Esophagus squamous epithelium (tissue), 4 donors: ENCODE data around the gene PCSK5.

Experiments used
- POLR2A ChIP-seq, 4 donors: fragments of 450-650 bp; IDR thresholded peaks; one replicate each; pipeline ENCODE4 v1.6.1; 2017; ENCODE audit warnings: antibody characterized with exemption in 4 of 4, mild to moderate bottlenecking in 4 of 4, moderate library complexity in 3 of 4
- TF ChIP-seq, protein P1 (sequence below), 6 experiments: fragments of 450-650 bp in 4 of 6; fragments of 200-600 bp in 2 of 6; sonication (generic) in 2 of 6; IDR thresholded peaks; one replicate each; pipeline ENCODE4 v1.5.1; 2016 to 2019; ENCODE audit warnings: antibody characterized with exemption in 6 of 6, mild to moderate bottlenecking in 4 of 6, moderate library complexity in 4 of 6

DNA sequence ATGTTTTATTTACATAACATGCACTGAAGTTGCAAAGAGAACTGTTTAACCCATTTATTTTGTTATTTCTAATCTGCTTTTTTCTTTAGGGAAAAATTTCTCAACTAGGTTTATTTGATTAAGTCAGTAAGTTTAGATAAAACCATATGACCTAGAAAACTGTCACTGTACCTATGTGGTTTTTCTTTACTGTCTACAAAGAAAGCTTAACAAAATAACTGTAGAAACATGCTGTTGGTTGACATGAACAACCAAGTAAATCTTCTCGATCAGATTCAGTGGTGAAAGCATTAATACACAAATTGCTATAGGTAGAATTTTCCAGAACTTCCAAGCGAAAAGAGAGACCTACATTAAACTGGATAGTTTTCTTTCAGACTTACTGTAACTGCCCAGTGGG is 137.4 kb downstream of the PCSK5 start:
- TF ChIP-seq, protein P1, sequence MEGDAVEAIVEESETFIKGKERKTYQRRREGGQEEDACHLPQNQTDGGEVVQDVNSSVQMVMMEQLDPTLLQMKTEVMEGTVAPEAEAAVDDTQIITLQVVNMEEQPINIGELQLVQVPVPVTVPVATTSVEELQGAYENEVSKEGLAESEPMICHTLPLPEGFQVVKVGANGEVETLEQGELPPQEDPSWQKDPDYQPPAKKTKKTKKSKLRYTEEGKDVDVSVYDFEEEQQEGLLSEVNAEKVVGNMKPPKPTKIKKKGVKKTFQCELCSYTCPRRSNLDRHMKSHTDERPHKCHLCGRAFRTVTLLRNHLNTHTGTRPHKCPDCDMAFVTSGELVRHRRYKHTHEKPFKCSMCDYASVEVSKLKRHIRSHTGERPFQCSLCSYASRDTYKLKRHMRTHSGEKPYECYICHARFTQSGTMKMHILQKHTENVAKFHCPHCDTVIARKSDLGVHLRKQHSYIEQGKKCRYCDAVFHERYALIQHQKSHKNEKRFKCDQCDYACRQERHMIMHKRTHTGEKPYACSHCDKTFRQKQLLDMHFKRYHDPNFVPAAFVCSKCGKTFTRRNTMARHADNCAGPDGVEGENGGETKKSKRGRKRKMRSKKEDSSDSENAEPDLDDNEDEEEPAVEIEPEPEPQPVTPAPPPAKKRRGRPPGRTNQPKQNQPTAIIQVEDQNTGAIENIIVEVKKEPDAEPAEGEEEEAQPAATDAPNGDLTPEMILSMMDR (IDR thresholded peaks at IDR 0.05): no peak
- no peak for TF ChIP-seq POLR2A (IDR thresholded peaks at IDR 0.05)
